Stimulated activated CD4-positive, alpha-beta T cell treated with anti-CD3 and anti-CD28 coated beads, Interleukin-15, amount 100 ng/mL, for 48 hours (primary cell): ENCODE data around the gene NR1H4.
"Not testable (repeated sequence)": the region's sequence is repeated elsewhere in the genome, so short reads cannot be mapped to it uniquely, and the experiment has no call there.

Experiments used
- DNase-seq, 2 donors: peaks; one replicate each; pipeline ENCODE4 v3.0.0-alpha.2; 2020; ENCODE audit warnings: low read depth in 2 of 2

NR1H4 gene

DNA sequence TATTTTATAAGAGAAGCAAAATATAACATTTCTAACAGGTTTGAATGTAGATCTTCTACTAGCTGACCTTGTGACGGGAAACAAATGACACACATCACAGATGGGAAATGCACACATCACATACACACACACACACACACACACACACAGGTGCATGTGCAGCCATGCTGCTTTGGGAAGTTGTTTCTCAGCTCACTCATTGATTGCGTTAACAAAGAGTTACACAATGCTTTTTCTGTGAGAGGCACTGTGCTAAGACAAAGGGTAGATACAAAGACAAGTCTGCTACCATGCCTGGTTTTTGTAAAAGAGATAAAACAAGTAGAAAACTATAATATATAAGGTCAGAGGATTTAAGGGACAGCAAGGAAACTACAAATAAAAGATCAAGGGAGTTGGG is 1.3 kb upstream of the NR1H4 start:
- DNase-seq, result no peak

DNA sequence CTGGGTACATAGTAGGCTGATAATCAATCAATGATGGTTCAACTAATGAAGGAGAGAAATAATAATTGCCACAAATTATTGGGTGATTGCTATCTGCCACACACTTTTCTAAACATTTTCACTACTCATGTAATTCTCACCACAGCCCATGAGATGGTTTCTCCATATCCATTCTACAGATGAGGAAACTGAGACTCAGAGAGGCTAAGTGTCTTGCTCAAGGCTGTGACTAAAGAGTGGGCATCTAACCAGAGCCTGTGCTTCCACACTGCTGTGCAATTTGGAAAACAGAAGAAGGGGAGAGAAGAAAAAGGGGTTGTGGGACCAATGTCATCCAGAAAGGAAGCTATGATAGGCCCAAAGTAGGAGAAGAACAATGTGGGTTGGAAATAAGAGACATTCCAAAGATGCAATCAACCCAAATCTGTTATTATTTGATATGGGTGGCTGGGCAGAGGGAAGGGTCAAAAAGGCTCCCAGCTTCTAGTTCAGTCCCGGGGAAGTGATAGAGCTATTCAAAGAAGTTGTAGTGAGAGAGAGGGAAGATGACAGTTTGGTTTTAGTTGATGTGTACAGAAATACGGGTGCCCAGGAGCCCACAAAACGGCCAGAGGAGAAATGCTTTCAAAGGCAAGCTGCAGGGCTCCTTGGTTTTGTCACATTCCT is 483 bp upstream of the NR1H4 start:
- no peak for DNase-seq

DNA sequence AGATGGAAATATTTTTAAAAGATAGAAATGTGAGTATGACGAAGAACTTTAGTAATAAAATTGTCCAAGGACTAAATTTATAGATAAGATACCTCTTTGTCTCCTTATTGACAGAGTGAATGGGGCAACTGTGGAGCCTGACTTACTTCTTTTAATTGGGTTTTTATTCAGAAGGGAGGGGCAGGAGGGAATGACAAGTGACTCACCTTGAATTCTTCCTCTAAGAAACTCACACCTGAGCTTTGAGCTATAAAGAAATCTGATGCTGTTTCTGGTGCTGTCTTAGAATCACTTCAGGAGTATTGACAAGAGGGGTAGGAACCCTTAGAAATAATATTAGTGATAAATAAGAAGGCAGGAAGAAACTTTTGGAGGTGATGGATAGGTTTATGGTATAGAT is 951 bp downstream of the NR1H4 start:
- DNase-seq, result no peak

DNA sequence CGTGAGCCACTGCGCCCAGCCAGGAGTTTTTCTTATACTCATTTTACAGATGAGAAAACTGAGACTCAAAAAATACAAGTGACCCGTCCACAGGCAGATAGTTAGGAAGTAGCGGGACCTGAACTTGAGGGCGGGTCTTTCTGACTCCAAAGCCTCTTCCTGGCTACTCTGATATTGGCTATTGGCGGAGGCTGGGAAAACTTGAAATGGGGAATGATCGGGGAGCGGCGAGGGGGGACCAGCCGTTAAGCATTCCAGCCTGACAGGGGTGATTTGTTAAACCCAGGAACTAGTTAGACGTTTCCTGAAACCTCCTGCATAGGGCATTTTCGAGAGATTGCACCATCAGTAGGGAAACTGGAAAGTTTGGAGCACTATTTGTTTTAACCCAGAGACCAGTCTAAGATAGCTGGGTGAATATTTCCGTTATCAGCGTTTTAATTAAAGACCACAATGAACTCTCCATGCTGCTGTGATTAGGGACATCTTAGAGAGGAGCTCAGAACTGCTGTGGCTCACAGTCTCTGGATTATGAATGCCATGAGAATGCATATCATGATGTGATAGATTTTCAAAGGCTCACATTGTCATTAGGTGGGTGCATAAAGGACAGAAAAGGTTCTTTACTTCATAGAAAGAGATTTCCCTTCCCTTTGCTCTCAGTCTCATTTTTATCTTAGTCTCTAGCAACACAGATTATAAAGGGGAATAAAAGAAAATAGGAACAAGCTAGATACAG is 2.5 kb downstream of the NR1H4 start:
- no peak for DNase-seq

DNA sequence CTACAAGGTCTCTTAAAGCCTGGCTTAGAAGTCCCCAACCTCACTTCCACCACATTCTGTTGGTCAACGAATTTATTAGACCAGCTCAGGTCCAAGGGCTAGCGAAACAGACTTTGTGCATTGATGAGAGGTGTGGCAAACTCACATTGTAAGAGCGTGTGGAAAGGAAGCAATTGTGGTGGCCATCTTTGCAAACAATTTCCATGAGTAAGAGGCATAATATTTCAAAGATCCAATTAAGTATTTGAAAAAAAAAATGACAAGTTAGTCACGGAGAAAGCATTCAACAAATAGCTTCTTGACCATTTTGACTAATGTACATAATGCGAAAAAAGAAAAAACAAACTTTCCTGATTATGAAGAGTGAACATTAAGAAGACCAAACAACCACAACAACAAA is 7.4 kb downstream of the NR1H4 start:
- DNase-seq, result no peak

DNA sequence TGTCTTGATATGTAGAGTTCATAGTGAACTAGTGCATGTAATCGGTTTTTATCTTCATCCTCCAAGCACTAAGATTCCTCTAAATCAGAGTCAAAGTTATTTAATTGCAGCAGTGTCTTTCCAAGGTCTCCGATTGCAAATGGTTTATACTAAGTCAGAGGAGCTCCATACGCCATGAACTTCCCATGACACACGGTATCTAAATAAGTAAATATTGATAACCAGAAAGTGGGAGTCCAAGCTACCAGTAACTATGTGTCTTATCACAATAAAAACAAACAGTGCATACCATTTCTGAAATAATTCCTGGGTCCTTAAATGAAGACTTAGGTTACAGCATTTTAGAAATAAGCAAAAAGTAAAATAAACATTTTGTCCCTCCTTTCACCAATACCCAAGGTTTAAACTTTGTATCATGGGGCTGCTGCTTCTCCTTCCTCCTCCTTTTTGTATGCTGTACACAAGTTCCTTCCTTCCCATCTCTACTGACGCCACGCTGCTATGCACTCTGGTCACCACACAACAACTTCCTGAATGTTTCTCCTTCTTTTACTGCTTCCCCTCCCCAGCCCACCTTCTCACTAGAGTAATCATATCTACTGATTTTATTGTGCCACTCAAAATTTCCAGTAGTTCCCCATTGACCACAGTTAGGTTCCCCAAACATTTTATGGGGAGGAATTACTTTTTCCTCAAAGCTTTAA is 10.7 kb downstream of the NR1H4 start:
- no peak for DNase-seq

DNA sequence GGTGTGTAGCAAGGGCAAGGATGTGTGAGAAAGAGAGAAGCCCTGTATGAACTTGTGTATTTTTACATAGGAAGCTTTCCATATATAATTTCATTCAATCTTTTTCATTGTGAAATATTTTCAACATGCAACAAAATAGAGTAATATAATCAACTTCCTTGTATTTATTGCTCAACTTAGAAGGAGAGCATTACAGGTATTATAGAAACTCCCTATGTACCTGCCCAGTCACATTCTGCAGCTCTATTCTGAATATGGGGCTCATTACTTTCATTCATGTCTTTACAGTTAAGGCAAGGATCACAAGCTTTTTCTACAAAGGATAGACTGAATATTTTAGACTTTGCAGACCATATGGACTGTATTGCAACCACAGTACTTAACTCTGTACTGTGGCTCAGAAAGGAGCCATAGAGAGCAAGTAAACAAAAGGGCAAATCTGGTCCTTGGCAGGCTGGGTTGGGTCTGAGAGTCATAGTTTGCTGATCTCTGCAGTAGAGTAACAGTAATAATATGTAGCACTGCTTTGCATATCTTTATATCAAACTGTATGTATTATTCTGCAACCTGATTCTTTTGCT is 11.3 kb downstream of the NR1H4 start:
- no peak for DNase-seq

DNA sequence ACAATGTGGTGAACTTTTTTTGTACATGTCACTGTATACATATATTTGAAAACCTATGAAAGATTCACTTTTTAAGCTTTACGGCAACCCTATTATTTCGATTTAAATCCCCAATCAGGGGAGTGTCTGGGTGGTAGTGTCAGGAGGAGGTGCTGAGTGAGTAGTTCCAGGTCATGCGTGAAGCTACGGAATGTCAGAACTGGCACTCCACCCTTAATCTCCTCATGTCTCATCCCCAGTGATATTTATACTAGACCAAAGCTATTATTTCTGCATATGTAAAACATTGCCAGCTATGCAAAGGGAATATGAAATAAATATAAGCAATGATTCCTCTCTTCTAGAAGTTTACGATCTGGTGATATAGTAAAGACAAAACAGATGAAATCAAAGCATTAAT is 12.3 kb downstream of the NR1H4 start:
- DNase-seq, result no peak

DNA sequence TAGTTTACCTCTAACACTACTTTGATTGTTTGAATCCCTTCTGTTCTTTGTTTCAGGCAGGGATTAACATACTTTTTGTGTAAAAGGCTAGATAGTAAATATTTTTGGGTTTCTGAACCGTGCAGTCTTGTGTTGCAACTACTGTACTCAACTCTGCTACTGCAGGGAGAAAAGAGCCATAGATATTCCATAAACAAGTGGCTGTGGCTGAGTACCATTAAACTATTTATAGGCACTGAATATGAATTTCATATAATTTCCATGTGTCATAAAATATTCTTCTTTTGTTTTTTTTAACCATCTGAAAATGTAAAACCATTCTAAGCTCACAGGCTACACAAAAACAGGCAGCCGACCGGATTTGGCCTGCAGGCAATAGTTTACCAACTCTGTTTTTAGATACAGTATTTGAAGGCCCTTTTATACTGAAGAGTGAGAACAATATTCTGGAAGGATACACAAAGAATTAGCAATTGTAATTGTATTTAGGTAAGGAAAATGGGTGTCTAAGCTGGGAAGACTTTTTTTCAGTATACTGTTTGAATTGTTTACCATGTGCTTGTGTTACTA is 15.7 kb downstream of the NR1H4 start:
- no peak for DNase-seq

DNA sequence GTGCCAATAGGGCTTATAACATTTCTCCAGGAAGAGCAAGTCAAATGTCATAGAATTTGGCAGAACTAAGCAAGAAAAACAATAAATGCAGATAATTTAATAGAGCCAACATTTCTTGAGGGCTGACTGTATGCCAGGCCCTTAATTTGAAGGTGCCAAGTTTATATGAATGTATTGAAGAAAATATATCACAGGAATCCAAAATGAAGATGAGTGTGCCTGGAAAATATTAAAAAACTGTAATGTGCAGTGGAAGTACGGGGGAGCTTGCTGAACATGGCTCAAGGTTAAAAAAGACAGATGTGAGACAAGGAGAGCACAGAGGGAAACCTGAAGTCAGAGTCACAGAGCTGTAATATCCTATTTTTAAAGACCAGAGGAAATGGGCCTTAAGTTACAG is 16.4 kb downstream of the NR1H4 start:
- no peak for DNase-seq

DNA sequence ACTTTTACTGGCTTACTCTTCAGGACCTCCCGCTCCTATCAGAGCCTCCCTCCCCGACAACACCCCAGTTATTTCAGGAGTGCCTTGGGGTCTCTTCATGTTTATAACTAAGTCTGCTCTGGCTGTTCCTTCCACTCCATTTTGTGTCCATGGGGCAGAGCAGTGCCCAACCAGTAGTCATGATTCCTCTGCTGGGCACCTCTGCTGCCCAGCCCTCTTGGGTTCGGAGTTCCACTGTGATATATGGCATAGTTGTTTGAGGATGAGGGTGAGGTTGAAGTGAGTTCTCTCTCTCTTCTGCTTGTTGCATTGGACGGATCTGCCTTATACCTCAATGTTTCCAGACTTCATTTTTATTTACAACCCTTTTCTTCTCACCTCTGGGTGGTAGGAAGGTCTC is 17.4 kb downstream of the NR1H4 start:
- DNase-seq, result no peak

DNA sequence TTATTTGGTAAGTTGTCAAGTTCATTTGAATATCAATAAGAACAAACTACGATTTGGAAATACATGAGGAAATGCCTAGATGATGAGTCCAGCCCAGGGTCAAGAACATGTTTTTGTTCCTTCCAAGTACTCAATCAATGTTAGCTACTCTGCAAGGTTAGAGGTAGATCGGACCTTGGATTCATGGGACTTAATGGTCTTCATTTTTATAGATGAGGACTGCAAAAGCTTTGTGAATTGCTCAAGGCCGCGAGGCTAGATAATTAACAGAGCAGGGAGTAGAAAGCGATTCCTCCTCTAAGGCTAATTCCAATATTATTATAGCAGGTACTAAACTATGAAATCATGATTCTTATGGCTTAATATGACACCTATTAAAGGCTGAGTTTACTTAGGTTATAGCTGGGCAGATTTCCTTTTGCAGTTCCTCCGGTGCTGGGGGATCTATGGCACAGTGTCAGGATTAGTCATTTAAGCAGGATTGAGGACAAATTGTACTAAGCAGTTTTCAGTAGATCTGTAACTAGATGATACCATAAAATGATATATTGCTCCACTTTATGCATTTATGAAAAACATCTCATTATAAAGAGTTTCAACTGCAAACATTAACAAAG is 19.8 kb downstream of the NR1H4 start:
- no peak for DNase-seq

DNA sequence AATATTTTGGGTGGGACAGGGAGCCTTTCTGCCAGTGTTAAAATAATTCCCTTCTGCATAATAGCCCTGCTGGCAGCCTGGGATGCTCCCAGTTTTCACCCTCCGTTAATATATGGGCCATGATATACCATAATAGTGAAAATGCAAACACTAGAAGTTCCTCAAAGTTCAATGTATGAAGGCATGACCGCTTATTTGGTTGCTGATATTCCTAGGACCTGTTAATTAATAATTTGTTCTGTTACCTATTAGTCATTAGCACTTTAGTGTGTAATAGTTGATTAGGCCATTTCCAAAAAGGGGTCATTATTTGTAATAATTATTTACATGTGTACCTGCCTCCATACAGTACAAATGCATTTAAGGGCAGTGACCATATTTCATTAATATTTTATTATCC is 20.4 kb downstream of the NR1H4 start:
- no peak for DNase-seq

DNA sequence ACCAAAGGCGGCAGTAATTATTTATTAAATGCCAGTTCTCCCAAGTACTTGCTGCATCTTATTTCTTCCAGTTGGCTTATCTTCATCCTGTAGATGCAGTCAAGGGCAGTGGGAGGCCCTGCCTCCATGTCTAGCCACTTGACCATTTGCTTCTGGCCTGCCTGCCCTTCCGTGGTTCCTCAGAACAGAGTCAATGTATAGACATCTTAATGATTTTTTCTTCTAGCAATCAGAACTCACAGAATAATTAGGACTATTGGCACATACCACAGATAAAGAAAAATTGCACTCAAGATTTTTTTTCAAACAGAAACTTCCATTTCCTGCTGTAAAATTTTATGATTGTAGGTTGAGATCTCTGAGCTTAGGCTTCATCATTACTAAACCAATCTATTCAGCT is 20.9 kb downstream of the NR1H4 start:
- no peak for DNase-seq

DNA sequence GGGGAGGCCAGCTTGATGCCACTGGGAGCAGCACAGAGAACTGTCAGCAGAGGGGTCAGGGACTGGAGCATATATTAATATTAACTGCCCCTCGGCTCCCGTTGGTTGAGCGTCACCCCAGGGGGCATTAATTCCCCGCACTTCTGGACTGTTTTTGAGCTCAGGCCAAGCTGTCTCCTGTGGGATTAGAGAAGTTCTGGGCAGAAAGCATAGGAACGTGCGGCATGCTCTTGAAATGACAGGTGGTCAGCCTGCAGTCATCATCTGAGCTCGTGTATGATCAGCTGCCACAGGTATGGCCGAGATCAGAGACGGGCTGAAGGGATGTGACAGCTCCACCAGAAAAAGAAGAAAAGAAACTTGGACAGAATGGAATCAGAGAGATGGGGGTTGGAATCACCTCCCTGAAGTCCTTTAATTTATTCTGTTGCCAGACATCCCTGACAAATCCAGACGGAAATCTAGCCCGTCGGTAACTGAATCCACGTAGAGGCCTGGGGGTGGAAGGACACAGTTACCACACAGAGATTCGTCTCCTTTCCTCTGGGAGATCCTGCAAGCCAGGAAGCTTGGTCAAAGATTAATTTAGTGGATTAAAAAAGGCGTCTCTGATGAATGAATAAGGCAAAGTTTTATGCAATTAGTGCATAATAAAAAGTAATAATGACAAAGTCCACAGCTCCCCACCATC is 23.6 kb downstream of the NR1H4 start:
- DNase-seq, result no peak

DNA sequence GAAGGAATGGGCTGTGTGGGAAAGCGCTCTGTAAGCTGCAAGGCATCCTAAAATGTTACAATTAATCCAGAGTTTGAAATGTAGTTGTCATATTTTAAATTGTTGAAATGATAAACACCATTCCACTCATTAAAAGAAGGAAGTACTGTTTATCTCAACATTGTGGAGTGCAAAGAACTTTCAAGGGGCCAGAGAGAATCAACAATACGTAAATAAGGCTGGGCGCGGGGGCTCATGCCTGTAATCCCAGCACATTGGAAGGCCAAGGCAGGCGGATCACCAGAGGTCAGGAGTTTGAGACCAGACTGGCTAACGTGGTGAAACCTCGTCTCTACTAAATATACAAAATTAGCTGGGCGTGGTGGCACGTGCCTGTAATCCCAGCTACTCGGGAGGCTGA is 24.5 kb downstream of the NR1H4 start:
- no peak for DNase-seq

DNA sequence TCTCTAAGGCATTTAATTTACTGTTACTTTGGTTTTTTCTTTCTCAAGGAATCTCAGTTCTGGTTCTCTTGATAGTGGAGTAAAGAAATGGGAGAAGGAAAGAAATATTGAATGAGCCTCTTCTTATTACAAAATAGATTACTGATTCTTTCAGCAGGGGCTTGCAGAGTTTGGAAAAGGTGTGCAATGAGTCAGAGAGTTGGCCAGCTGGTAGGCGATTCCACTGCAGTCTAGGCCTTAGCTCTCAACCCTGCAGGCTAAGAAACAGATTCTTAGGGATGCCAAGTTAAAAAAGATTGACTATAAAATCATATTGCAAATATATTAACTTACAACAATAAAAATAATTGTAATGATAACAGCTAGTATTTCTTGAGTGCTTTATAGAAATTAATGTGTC is 25.8 kb downstream of the NR1H4 start:
- no peak for DNase-seq

DNA sequence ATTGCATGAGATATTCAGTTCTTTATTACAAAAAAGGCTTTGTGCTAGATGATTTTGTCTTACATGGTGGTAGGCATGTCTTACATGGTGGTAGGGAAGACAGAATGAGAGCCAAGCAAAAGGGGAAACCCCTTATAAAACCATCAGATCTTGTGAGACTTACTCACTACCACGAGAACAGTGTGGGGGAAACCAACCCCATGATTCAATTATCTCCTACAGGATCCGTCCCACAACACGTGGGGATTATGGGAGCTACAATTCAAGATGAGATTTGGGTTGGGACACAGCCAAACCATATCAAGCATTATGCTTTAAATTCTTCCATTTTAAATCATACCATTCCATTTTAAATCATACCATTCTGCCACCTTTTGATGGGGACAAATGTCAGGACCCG is 29.1 kb downstream of the NR1H4 start:
- not testable (repeated sequence) for DNase-seq

DNA sequence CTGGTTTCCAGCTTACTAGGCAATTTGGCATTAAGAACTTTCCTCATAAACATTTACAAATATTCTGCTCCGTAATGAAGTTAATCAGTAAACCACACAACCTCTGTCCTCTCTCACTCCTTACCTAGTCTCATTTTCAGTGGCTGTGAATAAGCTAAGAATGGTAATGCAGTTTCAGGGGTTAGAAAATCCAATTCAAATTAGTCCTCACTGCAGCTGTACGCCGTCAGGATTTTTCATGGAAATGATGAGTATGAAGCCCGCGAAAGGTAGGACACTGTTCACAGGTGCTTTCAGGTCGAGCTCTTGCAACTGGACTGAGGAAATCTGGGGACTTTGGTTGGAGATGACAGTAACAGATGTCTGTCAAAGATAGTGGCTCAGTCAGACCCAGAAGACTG is 29.6 kb downstream of the NR1H4 start:
- no peak for DNase-seq

DNA sequence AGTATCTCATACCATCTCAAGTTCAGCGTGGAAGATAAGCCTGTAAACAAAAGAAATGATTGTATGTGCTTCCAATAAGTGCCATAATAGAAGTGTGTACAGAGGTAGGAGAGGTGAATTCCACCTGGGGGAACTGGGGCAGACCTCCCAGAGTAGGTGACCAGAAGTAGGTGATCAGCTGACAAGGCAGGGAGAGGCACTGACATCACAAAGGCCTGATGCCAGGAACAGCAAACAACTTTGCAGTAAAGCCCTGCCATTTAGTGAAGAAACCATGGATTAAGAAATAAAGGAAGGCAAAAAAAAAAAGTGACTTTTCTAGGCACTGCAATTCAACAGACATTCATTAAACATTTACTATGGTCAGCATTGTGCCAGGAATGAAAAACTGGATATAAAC is 31.1 kb downstream of the NR1H4 start:
- DNase-seq, result no peak

DNA sequence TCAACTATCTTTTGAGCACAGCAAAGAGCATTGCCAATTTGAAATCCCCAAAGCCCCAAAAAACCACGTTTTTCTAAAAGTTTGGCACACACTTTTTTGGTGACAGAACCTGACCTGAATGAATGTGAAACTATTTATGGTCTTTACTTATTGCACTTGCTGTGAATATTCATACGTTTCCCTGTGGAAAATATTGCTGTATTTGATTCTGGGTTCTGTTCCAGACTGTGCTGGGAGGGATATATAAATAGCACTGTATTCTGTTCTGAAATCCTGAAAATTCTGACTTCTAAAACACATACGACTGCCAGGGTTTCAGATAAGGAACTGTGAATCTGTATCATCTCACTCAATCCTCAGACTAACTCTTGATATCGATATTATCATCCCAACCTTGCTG is 35.1 kb downstream of the NR1H4 start:
- no peak for DNase-seq
